22Rv1 (cell line): ENCODE data around the gene TMEM130.

Experiments
- ZFX ChIP-seq: fragments of 450-650 bp; IDR thresholded peaks from 2 replicates; pipeline ENCODE4 v1.6.1; 2017; ENCODE audit warnings: antibody characterized with exemption, borderline replicate concordance
- TF ChIP-seq, protein P1 (sequence below): fragments of 450-650 bp; IDR thresholded peaks from 2 replicates; pipeline ENCODE4 v1.5.1; 2017; ENCODE audit warnings: mild to moderate bottlenecking

DNA sequence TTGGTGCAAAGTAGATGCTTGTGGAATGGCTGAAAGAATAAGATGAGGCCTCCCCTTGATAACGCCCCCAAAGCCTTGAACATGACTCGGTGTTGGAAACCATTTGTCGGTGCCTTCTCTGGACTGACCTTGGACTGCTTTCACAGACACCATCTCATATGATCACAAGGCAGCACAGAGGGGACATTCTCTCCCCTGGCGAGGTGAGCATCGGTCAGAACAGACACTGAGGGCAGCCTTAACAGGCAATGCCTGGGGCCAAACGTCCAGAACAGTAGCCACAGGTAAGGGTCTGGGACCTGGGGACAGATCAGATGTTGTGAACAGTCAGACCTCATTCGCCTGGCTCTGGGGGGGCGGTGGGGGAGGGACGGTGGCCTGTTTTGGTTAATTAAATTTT lies 5.7 kb upstream of the TMEM130 start:
- TF ChIP-seq, protein P1, sequence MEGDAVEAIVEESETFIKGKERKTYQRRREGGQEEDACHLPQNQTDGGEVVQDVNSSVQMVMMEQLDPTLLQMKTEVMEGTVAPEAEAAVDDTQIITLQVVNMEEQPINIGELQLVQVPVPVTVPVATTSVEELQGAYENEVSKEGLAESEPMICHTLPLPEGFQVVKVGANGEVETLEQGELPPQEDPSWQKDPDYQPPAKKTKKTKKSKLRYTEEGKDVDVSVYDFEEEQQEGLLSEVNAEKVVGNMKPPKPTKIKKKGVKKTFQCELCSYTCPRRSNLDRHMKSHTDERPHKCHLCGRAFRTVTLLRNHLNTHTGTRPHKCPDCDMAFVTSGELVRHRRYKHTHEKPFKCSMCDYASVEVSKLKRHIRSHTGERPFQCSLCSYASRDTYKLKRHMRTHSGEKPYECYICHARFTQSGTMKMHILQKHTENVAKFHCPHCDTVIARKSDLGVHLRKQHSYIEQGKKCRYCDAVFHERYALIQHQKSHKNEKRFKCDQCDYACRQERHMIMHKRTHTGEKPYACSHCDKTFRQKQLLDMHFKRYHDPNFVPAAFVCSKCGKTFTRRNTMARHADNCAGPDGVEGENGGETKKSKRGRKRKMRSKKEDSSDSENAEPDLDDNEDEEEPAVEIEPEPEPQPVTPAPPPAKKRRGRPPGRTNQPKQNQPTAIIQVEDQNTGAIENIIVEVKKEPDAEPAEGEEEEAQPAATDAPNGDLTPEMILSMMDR = no peak
- no peak for TF ChIP-seq ZFX
